VCaP (cell line): ENCODE data around the gene ADARB2.

ENCODE experiments used
- H3K27ac ChIP-seq: fragments of 450-650 bp; 2 replicates; pipeline ENCODE4 v1.5.1; 2017
- CTCF ChIP-seq: fragments of 450-650 bp; conservative IDR thresholded peaks from 2 replicates; pipeline ENCODE4 v1.5.1; 2017; ENCODE audit warnings: mild to moderate bottlenecking, moderate library complexity

Gene ADARB2

GRCh38 chr10:1686491-1686749, 50.9 kb downstream of the ADARB2 start:
- no peak for TF ChIP-seq CTCF
- no peak overlapping the region for H3K27ac ChIP-seq

GRCh38 chr10:1685699-1686490, 51.4 kb downstream of the ADARB2 start:
- TF ChIP-seq CTCF: no peak
- no peak overlapping the region for H3K27ac ChIP-seq

- TF ChIP-seq CTCF: no peak
- no peak overlapping the region for H3K27ac ChIP-seq
These were observed 52.3 kb downstream of the ADARB2 start for GRCh38 chr10:1684991-1685390.

- H3K27ac ChIP-seq: no peak overlapping the region
- no peak for TF ChIP-seq CTCF
These were observed 53.7 kb downstream of the ADARB2 start for GRCh38 chr10:1683649-1684048.

- TF ChIP-seq CTCF: no peak
- H3K27ac ChIP-seq: no peak overlapping the region
These were observed 57.3 kb downstream of the ADARB2 start for GRCh38 chr10:1679821-1680650.

GRCh38 chr10:1678084-1678483, 59.2 kb downstream of the ADARB2 start:
- no peak for TF ChIP-seq CTCF
- H3K27ac ChIP-seq: no peak overlapping the region

GRCh38 chr10:1677307-1677939, 59.9 kb downstream of the ADARB2 start:
- no peak overlapping the region for H3K27ac ChIP-seq
- TF ChIP-seq CTCF: no peak
